Heart right ventricle (tissue), 16 donors: Measurements from ENCODE around the gene XPR1. TPM values are rescaled to one million over a fixed set of nuclear protein-coding genes. Genes with fewer than 3 reads are reported as not detected.

Source experiments
- ATAC-seq, 8 donors: fragments of 200-7000 bp; cut with Tn5 transposase; one replicate each; pipeline ENCODE4 v1.9.1; 2020; ENCODE audit warnings: mild to moderate bottlenecking in 8 of 8, moderate library complexity in 8 of 8, moderate number of reproducible peaks in 1 of 8
- DNase-seq, 2 donors: peaks; one replicate each; pipeline ENCODE4 v3.0.0-alpha.2; 2020
- H3K27ac ChIP-seq, 10 donors: fragments of 200-600 bp; sonication (generic) in 2 of 10; one replicate each; pipeline versions ENCODE4 v1.5.0 to v1.8.0; 2020 to 2022; ENCODE audit warnings: mild to moderate bottlenecking in 3 of 10
- H3K27me3 ChIP-seq, 7 donors: fragments of 200-600 bp; one replicate each; pipeline ENCODE4 v1.8.0; 2021 to 2022; ENCODE audit warnings: mild to moderate bottlenecking in 2 of 7
- H3K36me3 ChIP-seq, 9 donors: fragments of 200-600 bp; sonication (generic) in 1 of 9; one replicate each; pipeline versions ENCODE4 v1.5.0 to v1.8.0; 2020 to 2022; ENCODE audit warnings: mild to moderate bottlenecking in 2 of 9
- H3K4me1 ChIP-seq, 9 donors: fragments of 200-600 bp; sonication (generic) in 1 of 9; one replicate each; pipeline versions ENCODE4 v1.5.0 to v1.8.0; 2020 to 2022; ENCODE audit warnings: mild to moderate bottlenecking in 4 of 9
- H3K4me3 ChIP-seq, 10 donors: fragments of 200-600 bp; sonication (generic) in 2 of 10; one replicate each; pipeline versions ENCODE4 v1.5.0 to v1.8.0; 2020 to 2022; ENCODE audit warnings: mild to moderate bottlenecking in 7 of 10, moderate library complexity in 2 of 10
- H3K9me3 ChIP-seq, 11 donors: fragments of 200-600 bp in 10 of 11; sonication (generic) in 2 of 11; one replicate each; pipeline versions ENCODE4 v1.5.0 to v1.8.0; 2013 to 2022; ENCODE audit warnings: mild to moderate bottlenecking in 2 of 11, control low read depth in 1 of 11, moderate library complexity in 1 of 11
- CTCF ChIP-seq, 9 donors: fragments of 200-600 bp; sonication (generic) in 2 of 9; IDR thresholded peaks; one replicate each; pipeline versions ENCODE4 v1.5.0 to v1.8.0; 2021 to 2022; ENCODE audit warnings: antibody characterized with exemption in 9 of 9, mild to moderate bottlenecking in 5 of 9, moderate library complexity in 1 of 9
- WGBS, 2 donors: extraction: QIAGEN DNeasy Blood & Tissue Kit; methylation state at CpG; one replicate each; pipeline ENCODE4 v1.1.7; 2013; ENCODE audit warnings: inconsistent platforms in 1 of 2; 5-methylcytosine and 5-hydroxymethylcytosine counted together
- intact Hi-C, 10 donors: fragments of 100-400 bp; cut with DNase I; formaldehyde crosslinking; loops; one replicate each; pipeline versions ENCODE4 v1.11.1 to v1.14.2; 2022
- polyA plus RNA-seq, 2 donors: library from polyadenylated mRNA; stranded (reverse); fragments of 200-250 nt; gene quantifications; one replicate each; pipeline ENCODE4 v1.2.3, GENCODE V29; 2013
- total RNA-seq, 10 donors: library from RNA; stranded (reverse); fragmentation: NEBNext Ultra II Directional in 3 of 10; extraction: Animal tissue kit (Norgen Biotek cat#: 25700) in 3 of 10; gene quantifications; one replicate each; pipeline versions ENCODE4 v1.2.1 to v1.2.4, GENCODE V29; 2021 to 2023
- donor health status: Arrhythmogenic right ventricular cardiomyopathy.
- donor health status: ischemic (EF 13 %, LVEDD 7.1; RV severe dilation, severe dysfunction).
- donor health status: healthy with polysubstance abuse.
- donor health status: DM: no; HTN: yes; CAD: no.
- donor health status: DM: no; HTN: no; CAD: no.
- donor health status: ischemic (EF 25% LVEDD 6.9; RV normal size, moderate dysfunction).
- donor health status: ischemic (EF 25% LVEDD 5.7; RV mildly dilated, moderate dysfunction).
- donor health status: healthy.
- donor health status: DM: yes; HTN: yes; CAD: no.
- donor health status: Ischemic cardiomyopathy.
- donor health status: ischemic (EF 35%, LVEDD 5.7; RV mildly dilated, moderate dysfunction).
- donor health status: nonischemic (EF 11% LVEDD 7.7; RV severe dilation, severe dysfunction).
- donor health status: DM: yes; HTN: yes; CAD: no.
- donor health status: PGD.
- donor health status: ischemic (EF 29% LVEDD 5.4; RV normal size, mild dysfunction).
- donor health status: nonischemic (EF 23%, LVEDD 6.1; RV moderate dilation, normal function).

XPR1 gene
- total and polyA plus RNA-seq, 12 donors: 18.3 to 142 (median 70.0) TPM

- no peak overlapping the region for H3K27ac ChIP-seq
- WGBS, 2 donors: 61 to 78% methylated on average over 1 of the region's 1 CpG
- TF ChIP-seq CTCF (IDR thresholded peaks at IDR 0.05): no peak
- ATAC-seq (no peak), DNase-seq (no peak)
- H3K36me3 ChIP-seq: no peaks in the 10 kb centered on the region
- intact Hi-C loops: loop anchor here in 2 of 10 donors (5.0 to 10.0 kb wide), 2 partner anchors 52 to 231 kb away; no protein-coding TSS in a partner anchor
- no peak overlapping the region for H3K4me3 ChIP-seq
- no peaks in the 10 kb centered on the region for H3K9me3 ChIP-seq
- H3K4me1 ChIP-seq: peaks cover 0 to 17% (median 11%) of the 10 kb centered on the region in 9 donors
- H3K27me3 ChIP-seq: no peaks in the 10 kb centered on the region
Measured at GRCh38 chr1:180626711-180627110, 5.1 kb upstream of the XPR1 start.

- Histone ChIP-seq H3K27me3 (no peaks in the 10 kb centered on the region), H3K4me3 (no peak overlapping the region), H3K36me3 (no peaks in the 10 kb centered on the region), H3K4me1 (peaks cover 0 to 17% (median 11%) of the 10 kb centered on the region in 9 donors), H3K27ac (no peak overlapping the region), H3K9me3 (no peaks in the 10 kb centered on the region)
- no peak for DNase-seq
- intact Hi-C loops: loop anchor here in 2 of 10 donors (5.0 to 10.0 kb wide), 2 partner anchors 53 to 230 kb away; no protein-coding TSS in a partner anchor
- WGBS, 2 donors: 92 to 93% methylated on average over 1 of the region's 1 CpG
- no peak for ATAC-seq
- TF ChIP-seq CTCF (IDR thresholded peaks at IDR 0.05): no peak
Measured at GRCh38 chr1:180627411-180627810, 4.4 kb upstream of the XPR1 start.

- Histone ChIP-seq H3K4me1 (peaks cover 0 to 27% (median 20%) of the 10 kb centered on the region in 9 donors), H3K4me3 (no peak overlapping the region), H3K36me3 (no peaks in the 10 kb centered on the region), H3K27ac (no peak overlapping the region), H3K9me3 (no peaks in the 10 kb centered on the region), H3K27me3 (no peaks in the 10 kb centered on the region)
- 58 to 69% methylated on average over 1 of the region's 1 CpG for WGBS, 2 donors
- intact Hi-C loops: loop anchor here in 2 of 10 donors (5.0 to 10.0 kb wide), 2 partner anchors 54 to 229 kb away; no protein-coding TSS in a partner anchor
- ATAC-seq (no peak), DNase-seq (no peak)
- TF ChIP-seq CTCF (IDR thresholded peaks at IDR 0.05): no peak
Measured at GRCh38 chr1:180628646-180629045, 3.2 kb upstream of the XPR1 start.

DNA sequence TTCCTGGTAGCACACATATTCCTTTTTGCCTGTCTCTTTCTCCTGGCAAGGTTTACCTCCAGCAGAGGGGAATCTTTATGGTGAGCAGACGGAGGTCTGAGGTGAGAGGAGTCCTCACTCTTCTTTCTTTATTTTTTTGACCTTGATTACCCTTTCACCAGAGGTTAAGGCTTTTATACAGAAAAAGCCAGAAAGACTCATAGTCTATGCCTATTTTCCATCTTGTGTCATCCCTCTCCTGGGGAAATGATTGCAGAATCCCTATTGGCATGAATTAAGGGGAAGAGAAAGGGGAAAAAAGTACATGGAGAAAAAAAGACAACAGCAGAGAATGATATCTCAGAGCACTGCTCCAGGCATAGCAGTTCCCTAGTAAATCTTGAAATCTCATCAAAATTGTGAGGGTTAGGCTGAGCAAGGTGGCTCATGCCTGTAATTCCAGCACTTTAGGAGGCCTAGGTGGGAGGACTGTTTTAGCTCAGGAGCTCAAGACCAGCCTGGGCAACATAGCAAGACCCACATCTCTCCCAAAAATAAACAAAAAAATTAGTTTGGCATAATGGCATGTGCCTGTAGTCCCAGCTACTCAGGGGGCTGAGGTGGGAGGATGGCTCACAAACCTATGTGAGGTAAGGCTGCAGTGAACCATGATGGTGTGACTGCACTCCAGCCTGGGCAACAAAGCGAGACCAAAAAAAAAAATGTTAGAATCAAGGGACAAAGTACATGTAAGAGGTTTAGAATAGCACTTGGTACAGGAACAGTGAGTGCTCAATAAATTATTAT is 1.2 kb upstream of the XPR1 start:
- 86 to 94% methylated on average over 2 of the region's 2 CpGs for WGBS, 2 donors
- intact Hi-C loops: loop anchor here (5.0 to 10.0 kb wide), 7 partner anchors 68 to 524 kb away; no protein-coding TSS in a partner anchor
- H3K27ac ChIP-seq: peak overlapping the region in 5 of 10 donors; percentile 34 to 97 (median 94)

More for the DNA sequence above, 1.2 kb upstream of the XPR1 start:
- DNase-seq: no peak
- Histone ChIP-seq H3K36me3 (no peaks in the 10 kb centered on the region), H3K27me3 (no peaks in the 10 kb centered on the region), H3K4me1 (peaks cover 0 to 41% (median 25%) of the 10 kb centered on the region in 9 donors), H3K4me3 (no peak overlapping the region), H3K9me3 (no peaks in the 10 kb centered on the region)
- no peak for ATAC-seq
- no peak for TF ChIP-seq CTCF (IDR thresholded peaks at IDR 0.05)
